Right atrium auricular region (tissue), 2 donors: ENCODE measurements around the gene NHSL1. TPM values are rescaled to one million over a fixed set of nuclear protein-coding genes. Genes with fewer than 3 reads are reported as not detected.

Experiments used
- DNase-seq: peaks from one replicate; pipeline ENCODE4 v3.0.0-alpha.2; 2019; ENCODE audit warnings: low spot score
- H3K27ac ChIP-seq, 2 donors: fragments of 200-600 bp; sonication (generic); 1 replicate in 1 of 2; 2 replicates in 1 of 2; pipeline ENCODE4 v1.5.1; 2016 to 2019
- H3K27me3 ChIP-seq, 2 donors: fragments of 200-600 bp; sonication (generic); one replicate each; pipeline versions ENCODE4 v1.5.1 to v1.6.0; 2017 to 2019
- H3K36me3 ChIP-seq: fragments of 200-600 bp; sonication (generic); one replicate; pipeline ENCODE4 v1.5.1; 2016
- H3K4me1 ChIP-seq, 2 donors: fragments of 200-600 bp; sonication (generic); one replicate each; pipeline versions ENCODE4 v1.5.1 to v1.6.0; 2017 to 2019
- H3K4me3 ChIP-seq, 2 donors: fragments of 200-600 bp; sonication (generic); 1 replicate in 1 of 2; 2 replicates in 1 of 2; pipeline ENCODE4 v1.5.1; 2017 to 2019; ENCODE audit warnings: mild to moderate bottlenecking in 1 of 2, moderate library complexity in 1 of 2
- H3K9me3 ChIP-seq, 2 donors: fragments of 200-600 bp; sonication (generic); one replicate each; pipeline ENCODE4 v1.5.1; 2019
- CTCF ChIP-seq, 2 donors: fragments of 200-600 bp; sonication (generic); IDR thresholded peaks; one replicate each; pipeline ENCODE4 v1.5.1; 2019; ENCODE audit warnings: antibody characterized with exemption in 2 of 2
- total RNA-seq, 2 donors: library from RNA; depleted of rRNA; stranded (reverse); fragments of >200 nt; gene quantifications; one replicate each; pipeline ENCODE4 v1.1.0, GENCODE V29; 2016

NHSL1 gene
- total RNA-seq, 2 donors from 2014 or later = 34.3 to 41.6 TPM

GRCh38 chr6:138393871-138394783, 105.2 kb downstream of the NHSL1 start:
- TF ChIP-seq CTCF (IDR thresholded peaks at IDR 0.05) = no peak
- H3K36me3 ChIP-seq = no peaks in the 10 kb centered on the region
- no peak overlapping the region for H3K27ac ChIP-seq
- H3K9me3 ChIP-seq = no peaks in the 10 kb centered on the region
- DNase-seq = no peak
- peaks cover 0 to 12% of the 10 kb centered on the region in 2 donors for H3K4me1 ChIP-seq
- H3K4me3 ChIP-seq = no peak overlapping the region
- H3K27me3 ChIP-seq = no peaks in the 10 kb centered on the region

GRCh38 chr6:138389551-138389950, 109.7 kb downstream of the NHSL1 start:
- no peak for DNase-seq
- no peak for TF ChIP-seq CTCF (IDR thresholded peaks at IDR 0.05)
- Histone ChIP-seq H3K36me3 (no peaks in the 10 kb centered on the region), H3K4me3 (no peak overlapping the region), H3K9me3 (no peaks in the 10 kb centered on the region), H3K27ac (no peak overlapping the region), H3K27me3 (no peaks in the 10 kb centered on the region), H3K4me1 (peaks cover 0 to 12% of the 10 kb centered on the region in 2 donors)

GRCh38 chr6:138387577-138388368, 111.5 kb downstream of the NHSL1 start:
- Histone ChIP-seq H3K4me3 (no peak overlapping the region), H3K27ac (no peak overlapping the region), H3K27me3 (no peaks in the 10 kb centered on the region), H3K4me1 (no peaks in the 10 kb centered on the region), H3K9me3 (no peaks in the 10 kb centered on the region), H3K36me3 (no peaks in the 10 kb centered on the region)
- no peak for DNase-seq
- TF ChIP-seq CTCF (IDR thresholded peaks at IDR 0.05) = no peak

- Histone ChIP-seq H3K27me3 (no peaks in the 10 kb centered on the region), H3K27ac (no peak overlapping the region), H3K36me3 (no peaks in the 10 kb centered on the region), H3K4me3 (no peak overlapping the region), H3K4me1 (no peaks in the 10 kb centered on the region), H3K9me3 (no peaks in the 10 kb centered on the region)
- no peak for DNase-seq
- TF ChIP-seq CTCF (IDR thresholded peaks at IDR 0.05) = no peak
Measured at GRCh38 chr6:138386897-138387296, 112.4 kb downstream of the NHSL1 start.

- TF ChIP-seq CTCF (IDR thresholded peaks at IDR 0.05) = no peak
- DNase-seq = no peak
- H3K4me3 ChIP-seq = no peak overlapping the region
- no peaks in the 10 kb centered on the region for H3K9me3 ChIP-seq
- no peaks in the 10 kb centered on the region for H3K27me3 ChIP-seq
- H3K36me3 ChIP-seq = no peaks in the 10 kb centered on the region
- no peak overlapping the region for H3K27ac ChIP-seq
- H3K4me1 ChIP-seq = no peaks in the 10 kb centered on the region
Measured at GRCh38 chr6:138383776-138384175, 115.5 kb downstream of the NHSL1 start.
